ENCODE measurements around the gene HLA-F.

HLA-F gene

GRCh38 chr6:29744621-29745020 is 21.4 kb downstream of the HLA-F start:
- DNase-seq (ENCODE audit: low read depth) = no peak

DNA sequence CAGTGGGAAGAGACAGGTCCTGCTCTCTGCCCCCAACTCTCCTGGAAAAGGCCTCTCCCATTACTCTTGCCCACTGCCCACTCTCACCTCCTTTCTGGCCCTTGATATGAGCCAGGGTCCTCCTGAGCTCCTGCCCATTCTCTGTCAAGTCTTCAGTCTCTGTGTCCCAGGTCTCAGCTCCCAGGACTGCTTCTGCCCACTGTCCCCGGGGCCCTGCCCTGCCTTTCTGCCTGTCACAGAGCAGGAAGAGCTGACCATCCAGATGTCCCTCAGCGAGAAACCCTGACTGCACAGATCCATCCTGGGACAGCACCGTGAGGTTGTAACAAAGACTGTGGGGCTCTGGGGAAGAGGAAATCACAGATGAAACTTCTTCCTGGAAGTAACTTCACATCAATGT is 22.2 kb downstream of the HLA-F start:
- DNase-seq (ENCODE audit: low read depth) = no peak

DNA sequence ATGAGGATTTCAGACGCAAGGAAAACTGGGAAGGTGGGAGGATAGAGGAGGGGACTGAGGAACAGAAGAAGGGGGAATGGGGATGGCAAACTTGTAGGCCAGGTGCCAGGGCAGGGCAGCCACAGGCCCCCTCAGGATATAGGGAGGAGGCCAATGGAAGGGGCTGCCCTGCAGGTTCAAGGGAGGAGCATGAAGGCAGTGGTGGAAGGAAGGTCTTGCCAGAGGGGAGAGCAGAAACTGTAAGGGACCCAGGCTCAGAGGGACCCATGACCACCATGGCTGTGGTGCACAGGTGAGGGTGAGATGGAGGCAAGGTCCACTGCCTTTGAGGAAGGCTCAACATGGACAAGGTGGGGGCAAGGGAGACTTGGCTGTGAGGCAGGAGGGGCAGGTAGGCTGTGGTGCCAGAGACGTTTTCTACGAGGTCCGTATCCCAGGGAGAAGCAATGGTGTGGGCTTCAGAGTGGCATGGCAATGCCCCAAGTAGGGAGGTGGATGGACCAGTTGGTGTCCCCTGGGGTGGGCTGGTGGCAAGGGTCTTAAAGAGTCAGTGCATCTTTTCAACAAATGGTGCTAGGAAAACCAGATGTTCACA is 22.7 kb downstream of the HLA-F start:
- no peak for DNase-seq (ENCODE audit: low read depth)

- DNase-seq (ENCODE audit: low read depth) = no peak
These were observed 23.8 kb downstream of the HLA-F start for GRCh38 chr6:29746846-29747687.

- no peak for DNase-seq (ENCODE audit: low read depth)
These were observed 24.5 kb downstream of the HLA-F start for GRCh38 chr6:29747688-29748250.

GRCh38 chr6:29748391-29749307 is 25.4 kb downstream of the HLA-F start:
- peak; percentile 64 for DNase-seq (ENCODE audit: low read depth)

DNA sequence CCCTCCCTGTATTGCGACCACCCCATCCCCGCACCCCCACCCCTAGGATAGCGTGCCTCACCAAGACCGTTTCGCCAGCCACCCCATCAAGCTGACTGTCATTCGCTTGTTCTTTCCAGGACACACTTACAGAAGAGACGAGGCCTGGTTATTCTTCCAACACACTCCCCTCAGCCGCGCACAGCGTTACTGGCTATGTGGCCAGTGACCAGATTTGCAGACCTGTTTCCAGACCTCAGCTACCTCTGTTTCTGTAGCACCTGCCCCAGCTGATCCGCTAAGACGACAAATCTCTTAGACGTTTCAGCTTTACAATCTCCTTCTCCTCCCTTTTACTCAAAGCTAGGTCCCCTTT is 26.1 kb downstream of the HLA-F start:
- DNase-seq (ENCODE audit: low read depth) = no peak

- DNase-seq (ENCODE audit: low read depth) = no peak
These were observed 26.4 kb downstream of the HLA-F start for GRCh38 chr6:29749668-29750067.

DNA sequence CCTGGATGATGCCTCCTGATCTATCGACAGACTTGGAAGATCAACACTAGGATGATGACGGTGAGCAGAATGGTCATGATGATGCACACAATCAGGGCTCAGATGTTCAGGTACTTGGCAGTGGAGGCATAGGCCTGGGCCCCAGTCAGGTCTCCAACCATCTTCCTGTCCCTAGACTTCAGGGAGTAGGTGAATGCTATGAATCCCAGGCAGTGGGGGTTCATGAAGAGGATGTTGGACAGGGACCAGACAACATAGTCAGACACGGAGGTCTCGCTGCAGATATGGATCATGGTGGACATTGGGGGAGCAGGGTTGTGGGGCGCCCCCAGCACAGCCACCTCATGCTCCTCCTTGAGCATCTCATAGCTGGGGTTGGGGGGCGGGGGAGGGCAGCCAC is 27.5 kb downstream of the HLA-F start:
- DNase-seq (ENCODE audit: low read depth) = no peak

GRCh38 chr6:29751480-29751879 is 28.2 kb downstream of the HLA-F start:
- DNase-seq (ENCODE audit: low read depth) = no peak

- DNase-seq (ENCODE audit: low read depth) = peak; percentile 67
These were observed 29.4 kb downstream of the HLA-F start for GRCh38 chr6:29752451-29753308.

DNA sequence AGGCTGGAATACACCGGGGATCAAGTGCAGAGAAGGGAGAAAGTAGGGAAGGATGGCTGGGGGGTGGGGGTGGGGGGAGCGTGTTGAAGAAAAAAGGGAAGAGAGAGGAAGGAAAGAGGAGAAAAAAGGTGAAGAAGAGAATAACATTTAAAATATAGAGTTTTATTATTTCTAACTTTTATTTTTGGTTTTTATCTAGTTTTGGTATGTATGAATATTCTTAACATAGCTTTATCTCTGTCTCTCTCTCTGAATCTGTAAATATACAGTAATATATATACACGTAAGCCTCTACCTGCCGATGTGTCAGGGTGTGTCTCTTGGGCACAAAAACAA is 30.0 kb downstream of the HLA-F start:
- no peak for DNase-seq (ENCODE audit: low read depth)

GRCh38 chr6:29755295-29755871 is 32.1 kb downstream of the HLA-F start:
- no peak for DNase-seq (ENCODE audit: low read depth)

- no peak for DNase-seq (ENCODE audit: low read depth)
These were observed 34.0 kb downstream of the HLA-F start for GRCh38 chr6:29757282-29757681.

DNA sequence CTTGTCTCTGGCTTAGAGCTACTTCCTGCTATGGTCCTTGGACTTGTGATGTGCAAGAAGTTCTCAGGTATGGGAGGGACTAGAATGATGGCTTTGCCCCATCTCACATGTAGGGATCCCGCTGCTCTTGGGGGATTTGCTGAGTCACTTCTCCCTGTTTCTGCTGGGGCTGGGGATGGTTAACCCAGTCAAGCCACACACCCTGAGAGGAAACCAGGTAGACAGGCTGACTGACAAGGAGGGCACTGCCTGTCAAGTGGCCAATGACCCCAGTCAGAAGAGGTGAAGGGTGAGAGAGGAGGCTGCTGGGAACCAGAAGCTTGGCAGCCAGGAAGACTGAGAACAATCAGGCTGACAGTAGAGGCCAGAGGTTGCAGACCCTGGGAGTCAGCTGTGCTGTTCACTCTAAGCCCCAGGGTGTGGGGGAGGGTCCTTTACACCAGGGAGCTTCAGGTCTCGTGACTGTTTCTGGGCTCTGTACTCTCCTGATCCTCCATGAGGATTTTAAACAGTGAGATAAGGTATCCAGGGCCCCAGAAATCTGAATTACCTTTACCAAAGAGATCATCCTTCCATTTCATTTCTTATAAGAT is 34.6 kb downstream of the HLA-F start:
- DNase-seq (ENCODE audit: low read depth) = no peak

DNA sequence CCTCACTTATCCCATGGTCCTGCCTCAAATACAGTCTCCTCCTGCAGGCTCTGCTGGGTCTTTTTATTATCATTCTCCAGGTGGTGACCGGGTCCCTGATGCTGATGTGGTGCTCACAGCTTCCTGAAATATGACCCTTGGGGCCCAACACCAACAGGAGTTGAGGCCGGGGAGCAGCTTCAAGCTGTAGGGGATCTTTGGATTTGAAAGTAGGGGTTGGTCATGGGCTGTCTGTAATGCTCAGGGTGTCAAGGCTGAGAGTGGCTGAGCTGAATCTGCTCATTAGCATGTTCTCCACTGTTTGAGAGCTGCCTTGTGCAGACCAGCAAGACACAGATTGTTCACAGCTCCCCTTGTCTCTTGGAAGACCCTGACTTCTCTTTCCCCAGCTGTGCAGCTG is 35.5 kb downstream of the HLA-F start:
- no peak for DNase-seq (ENCODE audit: low read depth)

DNA sequence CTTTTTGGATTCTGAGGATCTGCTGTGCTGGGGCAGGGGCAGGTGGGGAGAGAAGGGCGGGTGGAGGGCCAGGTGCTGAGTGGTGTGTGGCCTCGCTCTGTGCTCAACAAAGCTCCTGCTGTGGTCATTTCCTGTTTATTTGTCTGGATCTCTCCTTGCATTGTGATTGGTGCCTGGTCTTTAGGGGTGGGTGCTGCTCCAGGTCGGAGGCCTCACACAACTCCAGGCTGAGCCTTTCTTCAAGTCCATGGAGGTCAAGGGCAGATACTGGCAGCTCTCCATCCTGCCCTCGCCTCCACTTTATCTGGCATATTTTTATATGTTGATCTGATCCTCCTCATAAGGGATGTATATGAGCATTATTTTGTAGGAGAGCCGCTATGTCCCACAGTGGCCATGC is 36.2 kb downstream of the HLA-F start:
- no peak for DNase-seq (ENCODE audit: low read depth)

- DNase-seq (ENCODE audit: low read depth) = no peak
These were observed 37.1 kb downstream of the HLA-F start for GRCh38 chr6:29760328-29760727.

DNA sequence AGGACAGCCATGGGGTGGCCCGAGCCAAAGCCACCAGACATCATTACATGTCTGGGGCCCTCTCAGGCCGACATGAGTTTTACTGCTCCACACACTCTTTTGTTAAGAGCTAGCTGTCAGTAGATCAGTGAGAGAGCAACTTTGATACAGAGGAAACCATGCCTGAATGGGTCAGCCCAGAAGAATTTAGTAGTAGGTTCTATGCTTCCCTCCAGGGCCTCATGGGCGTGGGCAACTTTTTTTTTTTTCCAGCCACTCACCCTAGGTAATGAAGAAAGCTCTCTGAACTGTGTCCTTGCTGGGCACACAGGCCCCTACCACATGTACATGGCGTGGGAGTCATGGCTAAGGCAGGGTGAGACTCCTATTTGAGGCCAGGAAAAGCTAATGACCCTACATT is 38.8 kb downstream of the HLA-F start:
- DNase-seq (ENCODE audit: low read depth) = no peak

DNA sequence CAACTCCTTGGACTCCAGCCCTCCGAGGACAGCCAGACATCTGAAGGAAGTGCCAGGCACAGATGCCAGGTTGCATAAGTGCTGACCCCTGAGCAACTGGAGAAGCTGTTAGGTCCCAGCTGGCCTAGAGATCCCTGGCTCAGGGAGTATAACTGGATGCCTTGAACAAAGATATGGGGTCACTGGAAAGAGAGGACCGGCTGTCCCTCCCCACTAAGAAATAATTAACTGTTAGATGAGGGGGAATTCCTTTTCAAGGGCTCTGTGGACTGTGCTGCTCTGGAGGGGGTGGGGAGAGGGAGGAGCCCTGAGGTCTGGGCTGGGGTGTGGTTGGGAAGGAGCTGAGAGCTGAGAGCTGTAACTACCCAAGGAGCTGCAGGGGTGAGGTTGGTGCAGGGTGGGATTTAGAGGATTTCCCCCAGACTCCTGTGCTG is 39.6 kb downstream of the HLA-F start:
- no peak for DNase-seq (ENCODE audit: low read depth)

Measured in stimulated activated CD8-positive, alpha-beta memory T cell treated with anti-CD3 and anti-CD28 coated beads, Interleukin-7, amount 100 ng/mL, for 24 hours (primary cell).